Activated CD4-positive, alpha-beta T cell treated with anti-CD3 and anti-CD28 coated beads, Interleukin-2, Interleukin-6, amounts not matched to agents 100 ng/mL and 50 ng/mL, durations not matched to agents 16 hours and 8 hours (primary cell): ENCODE data around the gene IDI2.
"Not testable (repeated sequence)": the region's sequence is repeated elsewhere in the genome, so short reads cannot be mapped to it uniquely, and the experiment has no call there.

ENCODE experiments used
- DNase-seq: peaks from one replicate; pipeline ENCODE4 v3.0.0-alpha.2; 2020

IDI2 gene

DNA sequence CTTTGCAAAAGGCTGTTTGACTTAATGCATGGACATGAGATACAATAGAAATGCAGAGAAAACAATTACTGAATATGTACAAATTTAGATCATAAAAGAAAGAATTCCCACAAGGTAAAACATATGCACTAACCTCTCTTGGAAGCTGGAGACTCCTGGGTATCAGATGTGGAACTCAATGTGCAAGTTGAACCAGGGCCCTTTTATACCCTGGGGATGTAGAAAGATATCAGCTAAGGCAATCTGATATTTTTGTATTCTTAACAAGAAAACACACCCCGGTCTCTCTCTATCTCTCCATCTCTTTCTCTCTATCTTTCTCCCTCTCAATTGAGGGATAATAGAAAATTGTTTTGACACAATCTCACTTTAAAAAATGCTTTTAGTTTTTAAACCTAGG is at the start of gene IDI2:
Gene IDI2, minus strand, starts transcription at position 177 of the 400 bp plus-strand sequence. CDS start 1,136 bp downstream, outside the sequence.
- no peak for DNase-seq

DNA sequence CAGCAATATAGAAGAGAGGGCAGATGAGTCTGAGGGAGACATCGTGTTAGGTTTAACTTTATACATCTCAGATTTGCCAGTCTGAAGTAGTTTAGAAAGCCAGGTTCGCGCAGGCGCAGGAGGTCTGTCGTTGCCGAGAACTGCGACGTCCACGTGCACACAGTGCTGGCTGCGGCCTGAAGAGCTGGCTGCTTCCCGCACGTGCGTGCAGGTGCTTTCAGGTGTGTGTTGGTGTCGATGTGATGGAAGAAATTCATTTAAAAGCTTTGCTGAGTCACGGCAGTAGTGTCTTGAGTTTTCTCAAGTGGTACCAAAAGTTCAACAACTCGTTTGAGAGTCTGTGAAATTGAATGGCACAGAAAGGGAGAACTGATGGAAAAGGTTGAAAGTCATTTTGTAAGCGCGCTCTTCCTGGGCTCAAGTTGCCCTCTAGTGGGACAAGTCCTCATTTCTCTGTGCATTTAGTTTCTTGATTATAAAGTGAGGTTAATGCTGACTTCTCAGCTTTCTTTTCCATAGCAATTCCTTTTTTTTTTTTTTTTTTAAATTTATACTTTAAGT is 49.2 kb upstream of the IDI2 start:
- DNase-seq: no peak

DNA sequence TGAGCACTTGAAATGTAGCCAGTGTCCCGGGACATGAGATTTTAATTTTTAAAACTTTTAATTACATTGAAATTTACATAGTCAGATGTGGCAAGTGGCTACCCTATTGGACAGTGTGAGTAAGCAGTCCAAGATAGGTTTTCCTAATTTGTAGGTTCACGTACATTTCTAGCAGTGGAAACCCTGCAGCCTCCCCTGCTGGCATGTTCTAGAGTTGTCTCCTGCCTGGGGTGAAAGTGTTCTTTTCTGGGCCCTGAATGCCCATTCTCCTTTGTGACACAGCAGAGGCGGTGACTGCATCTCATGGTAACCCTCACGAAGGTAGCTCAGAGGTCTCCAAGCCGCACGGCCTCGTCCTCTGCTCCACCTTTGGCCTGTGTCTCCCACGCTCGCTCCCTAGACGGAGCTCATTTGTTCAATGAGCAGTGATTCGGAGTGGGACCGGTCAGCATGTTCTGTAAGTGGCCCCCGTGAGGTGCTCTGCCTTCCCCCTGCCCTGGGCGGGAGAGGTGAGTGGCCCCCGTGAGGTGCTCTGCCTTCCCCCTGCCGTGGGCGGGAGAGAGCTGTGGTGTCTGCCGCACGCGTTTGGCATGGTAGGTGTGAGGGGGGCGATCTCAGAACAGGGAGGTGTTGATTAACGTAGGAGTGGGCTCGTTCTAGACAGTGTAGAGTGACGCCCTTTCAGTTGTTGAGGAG is 48.5 kb upstream of the IDI2 start:
- DNase-seq: no peak

DNA sequence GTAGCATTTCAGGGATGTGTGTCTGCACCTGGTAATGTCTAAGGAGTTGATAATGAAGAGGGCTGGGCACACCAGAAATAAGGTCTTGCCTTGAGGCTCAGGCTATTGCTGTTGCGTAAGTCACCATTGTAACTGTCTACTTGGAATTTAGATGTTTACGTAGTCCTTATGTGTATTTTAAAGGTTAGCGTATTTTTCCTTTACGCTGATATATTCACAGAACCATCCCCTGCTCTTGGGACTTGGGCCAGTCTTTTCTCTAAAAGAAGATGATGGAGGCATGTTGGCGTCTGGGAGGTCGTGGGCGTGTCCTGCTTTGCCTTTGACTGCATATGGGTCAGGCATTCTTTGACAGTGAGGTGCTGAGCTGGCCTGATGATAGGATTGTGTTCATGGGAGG is 45.3 kb upstream of the IDI2 start:
- DNase-seq: no peak

DNA sequence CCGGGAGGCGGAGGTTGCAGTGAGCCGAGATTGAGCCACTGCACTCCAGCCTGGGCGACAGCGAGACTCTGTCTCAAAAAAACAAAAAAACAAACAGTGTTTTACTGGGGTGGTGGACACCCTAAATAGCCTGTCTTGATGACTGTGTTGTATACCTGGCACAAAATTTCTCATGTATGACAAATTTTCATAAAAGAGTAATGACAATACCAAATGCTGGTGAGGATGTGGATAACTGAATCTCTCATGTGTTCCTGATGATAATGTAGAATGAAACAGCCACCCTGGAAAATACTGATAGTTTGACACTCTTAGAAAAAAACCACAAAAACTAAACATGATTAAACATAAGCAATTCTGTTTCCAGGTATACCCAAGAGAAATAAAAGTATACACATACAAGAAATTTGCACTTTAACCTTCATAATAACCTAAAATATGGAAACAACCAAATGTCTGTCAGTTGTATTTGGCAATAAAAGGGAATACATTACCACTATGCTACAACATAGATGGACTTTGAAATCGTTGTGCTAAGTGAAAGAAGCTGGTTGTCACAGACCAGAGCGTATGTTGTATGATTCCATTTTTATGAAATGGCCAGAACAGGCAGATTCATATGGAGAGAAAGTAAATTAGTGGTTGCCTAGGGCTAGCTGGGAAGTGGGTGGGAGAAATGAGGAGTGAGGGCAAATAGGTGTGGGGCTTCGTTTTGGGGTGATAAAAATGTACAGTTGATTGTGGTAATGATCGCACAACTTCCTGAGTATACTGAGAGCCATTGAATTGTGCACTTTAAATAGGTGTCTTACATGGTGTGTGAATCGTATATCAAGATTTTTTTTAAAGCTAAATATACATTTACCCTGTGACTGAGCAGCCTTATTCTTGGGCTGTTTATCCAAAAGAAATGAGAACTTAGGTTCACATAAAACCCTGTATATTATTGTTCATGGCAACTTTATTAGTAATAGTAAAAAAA is 43.0 kb upstream of the IDI2 start:
- DNase-seq: no peak

DNA sequence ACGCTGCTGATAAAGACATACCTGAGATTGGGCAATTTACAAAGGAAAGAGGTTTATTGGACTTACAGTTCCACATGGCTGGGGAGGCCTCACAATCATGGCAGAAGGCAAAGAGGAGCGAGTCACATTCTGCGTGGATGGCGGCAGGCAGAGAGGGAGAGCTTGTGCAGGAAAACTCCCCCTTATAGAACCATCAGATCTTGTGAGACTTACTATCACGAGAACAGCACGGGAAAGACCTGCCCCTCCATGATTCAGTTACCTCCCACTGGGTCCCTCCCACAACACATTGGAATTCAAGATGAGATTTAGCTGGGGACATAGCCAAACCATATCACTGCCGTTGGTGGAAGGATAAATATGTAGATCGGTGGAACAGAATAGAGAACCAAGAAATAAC is 41.1 kb upstream of the IDI2 start:
- not testable (repeated sequence) for DNase-seq

DNA sequence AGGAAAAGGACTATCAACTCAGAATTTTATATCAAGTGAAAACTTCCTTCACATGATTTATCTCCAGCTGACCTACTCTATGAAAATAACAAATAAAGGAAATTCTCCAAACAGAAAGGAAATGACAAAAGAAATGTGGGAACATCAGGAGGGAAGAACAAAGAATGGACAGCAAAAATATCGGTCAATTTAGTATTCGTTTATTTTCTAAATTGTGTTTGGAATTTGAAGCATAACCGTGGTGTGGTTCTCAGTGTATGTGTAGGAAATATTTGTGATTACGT is 39.2 kb upstream of the IDI2 start:
- no peak for DNase-seq

DNA sequence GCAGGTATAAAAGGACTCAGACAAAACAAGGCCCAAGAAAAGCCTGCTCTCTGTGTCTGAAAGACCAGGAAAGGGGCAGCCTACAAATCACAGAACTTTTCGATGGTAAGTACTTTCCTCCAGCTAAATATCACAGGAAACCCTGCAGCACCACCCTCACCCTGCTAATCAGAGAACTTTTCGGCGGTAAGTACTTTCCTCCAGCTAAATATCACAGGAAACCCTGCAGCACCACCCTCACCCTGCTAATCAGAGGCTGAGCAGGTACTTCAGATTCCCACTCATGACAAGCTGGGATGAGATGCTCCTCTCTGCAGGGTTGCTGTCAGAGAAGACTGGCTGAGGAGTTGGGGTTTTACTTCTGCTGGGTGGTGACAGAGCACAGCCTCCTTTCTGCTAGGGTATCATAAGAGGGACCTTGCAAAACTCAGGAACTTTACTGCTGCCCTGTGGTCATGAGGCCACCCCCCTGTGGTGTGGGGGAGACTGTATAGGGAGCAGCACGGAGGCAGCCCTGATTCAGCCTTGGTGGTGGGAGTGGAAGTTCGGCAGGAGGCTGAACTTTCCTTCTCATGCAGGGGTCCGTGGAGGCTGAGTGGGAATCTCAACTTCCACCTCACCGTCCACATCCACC is 37.7 kb upstream of the IDI2 start:
- DNase-seq: no peak

DNA sequence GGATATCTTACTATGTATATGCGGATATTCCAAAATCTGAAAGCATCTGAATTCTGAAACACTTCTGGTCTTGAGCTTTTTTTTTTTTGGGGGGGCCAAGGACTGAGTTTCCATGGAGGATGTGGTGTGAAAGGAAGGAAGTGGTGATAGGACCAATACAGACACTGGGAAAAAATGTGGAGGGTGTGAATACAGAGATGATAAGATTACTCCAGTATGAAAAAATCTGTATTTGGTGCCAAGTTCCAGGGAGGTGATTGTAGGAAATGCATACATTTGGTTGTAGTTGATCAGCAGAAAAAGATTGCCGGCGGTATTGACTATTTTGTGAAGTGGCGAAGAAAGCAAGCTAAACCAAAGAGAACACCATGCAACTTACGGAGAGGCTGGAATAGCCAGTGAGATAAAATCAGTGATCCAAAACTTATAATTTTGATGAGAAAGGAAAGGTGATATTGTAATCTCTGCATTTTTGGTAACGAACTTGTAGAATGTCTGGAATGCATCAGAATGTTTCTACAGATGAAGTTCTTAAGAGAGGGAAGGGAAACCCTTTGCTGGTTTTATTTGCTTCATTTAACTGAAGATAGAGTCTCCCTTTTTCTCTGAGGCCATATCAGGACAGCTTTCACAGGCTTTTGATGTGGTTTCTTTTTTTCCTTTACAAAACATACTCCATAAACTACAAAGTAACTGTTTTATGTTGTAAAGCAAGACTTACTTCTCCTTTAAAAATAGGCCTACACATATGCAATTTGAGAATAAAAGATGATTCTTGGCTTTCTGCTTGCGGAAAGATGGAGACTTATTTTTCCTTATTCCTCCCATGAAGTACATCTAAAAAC is 36.5 kb upstream of the IDI2 start:
- no peak for DNase-seq

DNA sequence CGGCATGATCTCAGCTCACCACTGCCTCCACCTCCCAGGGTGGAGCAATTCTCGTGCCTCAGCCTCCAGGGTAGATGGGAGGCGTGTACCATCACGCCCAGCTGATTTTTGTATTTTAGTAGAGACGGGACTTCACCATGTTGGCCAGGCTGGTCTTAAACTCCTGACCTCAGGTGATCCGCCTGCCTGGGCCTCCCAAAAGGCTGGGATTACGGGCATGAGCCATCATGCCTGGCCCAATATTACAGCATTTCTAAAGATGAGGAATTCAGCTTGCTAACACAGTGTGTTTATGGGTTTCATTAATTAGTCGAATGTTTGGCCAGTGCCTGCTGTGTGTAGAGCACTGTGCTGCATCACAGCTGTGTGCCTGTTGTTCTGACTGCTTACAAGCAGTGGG is 34.2 kb upstream of the IDI2 start:
- DNase-seq: no peak

DNA sequence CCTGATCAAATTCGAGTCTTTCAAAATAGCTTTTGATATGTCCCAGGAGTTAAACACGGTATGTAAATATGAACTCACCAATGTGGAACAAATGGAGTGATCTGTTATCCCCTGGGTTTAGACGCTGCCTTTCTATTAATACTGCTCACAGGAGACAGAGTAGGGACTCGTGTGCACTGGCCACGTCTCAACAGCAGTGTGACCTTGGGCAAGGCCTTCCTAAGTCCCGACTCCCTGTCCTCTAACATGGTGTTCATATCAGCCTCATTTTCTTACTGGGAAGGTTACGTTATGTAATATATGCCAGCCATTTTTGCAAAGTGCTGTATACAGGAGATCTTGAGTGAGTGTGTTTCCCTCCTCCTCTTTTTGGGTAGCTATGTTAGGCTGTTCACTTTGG is 32.4 kb upstream of the IDI2 start:
- DNase-seq: no peak

DNA sequence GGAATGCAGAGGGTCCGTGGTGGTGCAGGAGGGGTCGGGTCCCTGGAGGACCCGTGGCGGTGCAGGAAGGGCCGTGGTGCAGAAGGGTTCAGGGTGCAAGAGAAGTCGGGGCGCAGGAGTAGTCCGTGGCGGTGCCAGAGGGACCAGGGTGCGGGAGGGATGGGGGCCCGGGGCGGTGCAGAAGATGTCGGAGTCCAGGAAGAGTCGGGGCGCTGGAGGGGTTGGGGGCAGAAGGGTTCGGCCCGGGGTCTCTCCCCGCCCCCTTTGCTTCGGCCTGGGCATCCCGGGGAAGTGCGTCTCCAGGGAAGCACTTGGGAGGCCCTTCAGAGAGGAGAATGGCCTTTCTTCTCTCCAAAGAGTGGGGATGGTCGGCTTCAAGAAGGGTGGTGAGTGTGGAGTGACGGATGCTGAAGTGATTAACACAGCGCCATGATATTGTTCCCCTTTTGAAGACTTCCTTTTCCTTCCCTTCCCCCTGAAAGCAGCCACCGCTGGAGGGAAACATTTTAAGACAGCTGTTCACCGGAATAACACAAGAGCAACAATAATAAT is 31.5 kb upstream of the IDI2 start:
- DNase-seq: no peak

DNA sequence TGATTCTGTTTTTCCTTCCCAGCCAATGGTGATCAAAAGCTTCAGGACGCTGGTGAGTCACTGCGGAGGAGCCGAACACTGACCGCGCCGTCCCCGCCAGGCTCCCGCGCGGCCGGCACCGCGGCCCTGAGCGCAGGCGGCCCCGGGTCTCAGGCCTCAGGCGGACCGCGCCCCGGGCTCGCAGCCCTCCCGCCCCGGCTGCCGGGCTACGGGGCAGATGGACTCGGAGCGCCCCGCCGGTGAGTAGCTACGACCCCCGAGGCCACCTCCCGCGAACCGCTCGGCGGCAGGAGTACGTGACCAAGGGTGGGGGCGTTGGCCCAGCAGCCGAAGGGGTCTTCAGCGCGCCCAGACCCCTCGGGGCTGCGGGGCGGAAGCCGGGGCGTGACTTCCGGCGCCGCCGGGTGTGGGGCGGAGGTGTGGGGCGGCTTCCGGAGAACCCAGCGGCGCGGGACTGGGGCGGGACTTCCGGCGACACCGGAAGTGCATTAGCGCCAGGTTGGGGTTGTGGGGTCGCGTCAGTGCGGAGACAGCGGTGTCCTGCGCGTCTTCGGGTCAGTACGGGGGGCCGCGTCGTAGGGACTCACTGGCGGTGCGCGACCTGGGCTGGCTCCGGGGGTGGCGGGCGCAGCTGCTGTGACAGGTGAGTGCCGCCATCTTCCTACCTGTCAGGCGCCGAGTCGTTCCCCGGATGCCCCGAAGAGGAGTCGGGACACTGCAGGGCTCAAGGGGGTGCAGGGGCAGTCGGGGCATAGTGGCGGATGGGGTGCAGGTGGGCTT is 30.9 kb upstream of the IDI2 start, which contains the start of gene WDR37:
Gene WDR37, plus strand, starts transcription at position 60 of the 780 bp plus-strand sequence. CDS start 15,771 bp downstream, outside the sequence.
- DNase-seq: peak; percentile 91

DNA sequence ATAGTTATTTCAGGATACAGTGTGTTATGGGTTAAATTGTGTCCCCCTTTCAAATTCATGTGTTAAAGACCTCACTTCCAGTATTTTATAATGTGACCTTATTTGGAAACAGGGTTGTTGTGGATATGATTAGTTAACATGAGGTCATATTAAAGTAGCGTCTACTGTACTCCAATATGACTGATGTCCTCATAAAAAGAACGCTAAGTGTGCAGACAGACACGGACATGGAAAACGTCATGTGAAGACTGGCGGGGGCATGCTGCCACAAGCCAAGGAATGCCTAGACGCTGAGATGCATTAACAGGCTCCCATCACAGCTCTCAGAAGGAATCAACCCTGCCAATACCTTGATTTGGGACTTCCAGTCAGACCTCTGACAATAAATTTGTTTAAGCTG is 29.0 kb upstream of the IDI2 start:
- no peak for DNase-seq

DNA sequence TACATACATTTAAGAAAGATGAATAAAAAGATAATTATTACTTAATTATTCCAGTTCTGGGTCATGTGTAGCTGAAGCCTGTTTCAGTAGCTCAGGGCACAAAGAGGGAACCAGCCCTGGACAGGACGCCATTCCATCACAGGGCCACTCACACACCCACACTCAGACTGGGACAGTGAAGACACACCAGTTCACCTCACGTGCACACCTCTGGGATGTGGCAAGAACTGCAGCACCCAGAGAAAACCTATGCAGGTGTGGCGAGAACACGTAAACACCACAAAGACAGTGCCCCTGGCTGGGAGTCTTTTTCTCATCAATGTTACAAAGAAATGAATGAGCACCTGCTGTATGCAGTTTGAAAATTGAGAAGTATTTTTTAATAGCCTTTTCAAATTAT is 24.9 kb upstream of the IDI2 start:
- DNase-seq: peak; percentile 62

DNA sequence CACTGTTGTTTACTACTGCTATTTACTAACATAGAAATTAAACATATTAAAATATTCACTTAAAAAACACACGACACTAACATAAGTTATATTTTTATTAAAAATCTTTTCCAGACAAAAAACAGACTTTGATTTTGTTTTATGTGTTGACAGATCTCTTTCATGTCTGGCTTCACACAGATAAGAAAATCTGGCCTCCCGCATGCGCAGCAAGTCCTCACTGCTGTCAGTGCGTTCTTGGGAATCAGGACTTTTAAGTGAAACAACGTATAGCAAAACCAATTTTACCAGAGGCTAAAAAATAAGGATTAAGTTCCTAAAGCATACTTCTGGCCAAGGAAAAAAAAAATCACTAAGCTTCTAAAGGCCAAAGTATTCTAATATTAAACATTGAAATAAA is 24.5 kb upstream of the IDI2 start:
- DNase-seq: peak; percentile 33

DNA sequence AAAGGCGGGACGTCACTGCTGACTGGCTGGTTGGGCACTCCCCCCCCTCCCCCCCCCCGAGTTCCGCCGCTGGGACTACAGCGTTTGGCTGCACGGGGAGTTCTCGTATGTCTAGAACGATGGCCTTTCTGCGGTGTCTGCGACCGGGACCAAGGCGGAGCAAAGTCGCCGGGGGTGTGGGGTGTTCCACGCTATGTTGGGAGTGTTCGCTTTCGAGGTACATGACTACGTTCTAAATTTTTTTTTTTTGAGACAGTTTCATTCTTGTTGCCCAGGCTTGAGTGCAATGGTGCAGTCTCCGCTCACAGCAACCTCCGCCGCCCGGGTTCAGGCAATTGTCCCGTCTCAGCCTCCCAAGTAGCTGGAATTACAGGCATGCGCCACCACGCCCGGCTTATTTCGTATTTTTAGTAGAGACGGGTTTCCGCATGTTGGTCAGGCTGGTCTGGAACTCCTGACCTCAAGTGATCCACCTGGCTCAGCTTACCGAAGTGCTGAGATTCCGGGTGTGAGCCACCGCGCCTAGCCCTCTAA is 23.8 kb upstream of the IDI2 start:
- DNase-seq: no peak

DNA sequence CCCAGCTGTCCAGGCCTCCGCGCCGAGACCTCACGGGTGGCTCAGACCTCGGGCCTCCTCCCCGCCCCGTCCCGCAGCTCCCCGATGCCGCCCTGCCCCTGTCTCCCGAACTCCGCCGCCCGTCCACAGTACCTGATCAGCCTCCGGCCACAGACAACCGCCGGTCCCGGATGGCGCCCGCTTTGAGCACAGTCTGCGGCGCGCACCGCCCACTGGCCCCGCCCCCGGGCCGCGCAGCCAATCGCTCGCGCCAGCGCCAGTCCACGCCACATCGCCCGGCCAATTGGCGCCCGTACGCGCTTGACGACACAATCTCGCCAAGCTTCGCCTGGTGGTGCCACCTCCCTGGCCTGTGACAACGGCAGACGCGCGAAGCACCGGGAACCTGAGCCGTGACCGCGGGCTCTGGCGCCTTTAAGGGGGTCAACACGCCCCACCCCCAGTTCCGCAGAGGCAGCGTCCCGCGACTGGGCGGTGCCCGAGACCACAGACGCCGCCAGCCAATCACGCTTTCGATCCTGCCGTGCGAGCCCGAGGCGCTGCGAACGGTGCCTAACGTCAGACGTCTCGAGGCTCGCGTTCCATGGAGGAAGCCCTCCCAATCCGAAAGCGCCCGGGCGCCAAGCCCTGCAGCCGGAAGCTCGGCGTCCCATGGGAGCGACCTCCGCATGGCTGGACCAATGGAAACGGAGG is 23.2 kb upstream of the IDI2 start, which contains the start of gene IDI1:
Gene IDI1, minus strand, starts transcription at position 388 of the 693 bp plus-strand sequence. Its CDS starts 116 bp downstream, at position 272.
- peak; percentile 99 for DNase-seq

DNA sequence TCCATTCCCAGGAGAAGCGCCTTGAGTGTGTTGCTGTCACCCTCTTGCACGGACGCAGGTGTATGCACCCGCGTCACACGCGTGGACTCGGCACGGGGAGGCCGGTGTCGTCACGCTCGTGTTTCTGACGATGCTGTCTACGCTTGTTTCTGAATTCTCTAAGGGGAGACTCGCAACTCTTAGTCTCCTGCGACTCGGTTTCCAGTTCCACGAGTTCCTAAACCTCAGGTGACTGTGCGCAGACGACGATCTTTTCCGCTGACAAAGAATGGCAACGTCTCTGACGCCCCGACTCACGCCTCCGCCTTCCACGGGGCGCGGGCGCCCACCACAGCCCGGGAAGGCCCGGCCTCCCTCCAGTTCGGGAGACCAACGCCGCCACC is 22.7 kb upstream of the IDI2 start:
- no peak for DNase-seq

DNA sequence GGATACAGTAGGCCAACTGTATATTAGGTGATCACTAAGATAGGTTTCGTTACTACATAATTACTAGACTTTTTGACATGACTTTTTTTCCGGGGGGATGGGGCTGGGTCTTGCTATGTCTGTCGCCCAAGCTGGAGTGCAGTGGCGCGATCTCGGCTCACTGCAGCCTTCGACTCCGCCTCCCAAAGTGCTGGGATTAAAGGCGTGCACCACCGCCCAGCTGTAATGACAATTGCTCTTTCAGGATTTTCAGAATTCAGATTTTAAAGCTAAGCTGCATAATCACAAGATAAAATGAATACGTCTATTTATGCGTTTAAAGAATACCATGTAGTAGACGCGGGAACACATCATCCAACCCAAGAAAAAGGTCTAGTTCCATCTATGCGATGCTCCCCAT is 22.3 kb upstream of the IDI2 start:
- peak; percentile 43 for DNase-seq
